GM12878 (cell line): Measurements from ENCODE around the gene DCAF8. TPM values are rescaled to one million over a fixed set of nuclear protein-coding genes. Genes with fewer than 3 reads are reported as not detected.

Experiments used
- ATAC-seq: fragments of 200-7000 bp; cut with Tn5 transposase; 3 replicates; pipeline ENCODE4 v1.9.1; 2020; ENCODE audit warnings: mild to moderate bottlenecking, moderate library complexity
- BruUV-seq: library from RNA; stranded (reverse); fragments of 400-500 nt; replicated peaks from 2 replicates; lab custom pipeline; 2021; lab: Mats Ljungman, UMichigan
- CTCF ChIA-PET: fragments of 300-600 bp; sonication (Branson Sonifier 250); formaldehyde crosslinking; extraction: SDS; loops from one replicate; lab custom pipeline; 2021; ENCODE audit warnings: inconsistent platforms; lab: Yijun Ruan, JAX
- POLR2A ChIA-PET: fragments of 350-600 bp; formaldehyde crosslinking; extraction: SDS; loops from one replicate; lab custom pipeline; 2021; ENCODE audit warnings: inconsistent platforms; lab: Charles Lee
- RAD21 ChIA-PET: fragments of 300-600 bp; sonication (Branson Sonifier 250); formaldehyde crosslinking; loops from one replicate; lab custom pipeline; 2023; ENCODE audit warnings: antibody characterized with exemption; ENCODE audit not compliant: unreplicated experiment; lab: Charles Lee
- SMC1A ChIA-PET: fragments of 300-600 bp; sonication (Branson Sonifier 250); formaldehyde crosslinking; loops from one replicate; lab custom pipeline; 2023; ENCODE audit not compliant: unreplicated experiment, uncharacterized antibody; lab: Charles Lee
- DNase-seq: peaks from one replicate; pipeline ENCODE4 v3.0.0-alpha.2; 2011; ENCODE audit warnings: low read depth, low spot score
- FAIRE-seq: peaks from 3 replicates; lab custom pipeline; 2011; peaks lifted over from hg19 to GRCh38; lab: Jason Lieb, UNC
- H2AFZ ChIP-seq: 2 replicates; pipeline ENCODE4 v1.6.0; 2011; ENCODE audit warnings: low read depth, low read length, control low read depth; ENCODE audit not compliant: control insufficient read depth
- H3K27ac ChIP-seq: 2 replicates; pipeline ENCODE4 v1.5.1; 2011; ENCODE audit warnings: control low read depth; ENCODE audit not compliant: control insufficient read depth, insufficient read depth
- H3K27me3 ChIP-seq, 2 experiments: replicated peaks in 1 of 2; 2 replicates each; pipeline versions ENCODE4 v1.6.0 to v1.6.1; 2011; ENCODE audit warnings: low read length in 1 of 2; ENCODE audit not compliant: control insufficient read depth in 2 of 2, insufficient read depth in 2 of 2
- H3K36me3 ChIP-seq, 2 experiments: 2 replicates each; pipeline ENCODE4 v1.5.1; 2011; ENCODE audit warnings: low read length in 1 of 2; ENCODE audit not compliant: control insufficient read depth in 2 of 2, insufficient read depth in 2 of 2
- H3K4me1 ChIP-seq: 2 replicates; pipeline ENCODE4 v1.6.1; 2011; ENCODE audit warnings: mild to moderate bottlenecking, low read length, moderate library complexity, mixed read lengths; ENCODE audit not compliant: control insufficient read depth, insufficient read depth
- H3K4me2 ChIP-seq: 2 replicates; pipeline ENCODE4 v1.6.0; 2011; ENCODE audit warnings: control low read depth; ENCODE audit not compliant: control insufficient read depth, insufficient read depth
- H3K4me3 ChIP-seq: fragments of 200-600 bp; sonication (generic); 2 replicates; pipeline ENCODE4 v1.5.1; 2016
- H3K79me2 ChIP-seq: 2 replicates; pipeline ENCODE4 v1.6.0; 2011; ENCODE audit warnings: low read length; ENCODE audit not compliant: control insufficient read depth, insufficient read depth
- H3K9ac ChIP-seq: 2 replicates; pipeline ENCODE4 v1.8.0; 2011; ENCODE audit warnings: low read length, control low read depth, mixed read lengths; ENCODE audit not compliant: control insufficient read depth, insufficient read depth
- H3K9me3 ChIP-seq: replicated peaks from 3 replicates; pipeline ENCODE4 v1.5.1; 2011; ENCODE audit warnings: mild to moderate bottlenecking, low read length; ENCODE audit not compliant: control insufficient read depth, insufficient read depth
- H4K20me1 ChIP-seq: 2 replicates; pipeline ENCODE4 v1.6.0; 2011; ENCODE audit not compliant: control insufficient read depth, insufficient read depth
- BACH1 ChIP-seq: fragments of 450-650 bp; IDR thresholded peaks from 2 replicates; pipeline ENCODE4 v1.6.1; 2017; ENCODE audit warnings: mild to moderate bottlenecking, borderline replicate concordance
- CREB1 ChIP-seq: IDR thresholded peaks from 2 replicates; pipeline ENCODE4 v1.6.1; 2012; ENCODE audit warnings: low read depth, mild to moderate bottlenecking, inconsistent platforms
- EED ChIP-seq: sonication (generic); IDR thresholded peaks from 2 replicates; pipeline ENCODE4 v1.6.1; 2016; ENCODE audit warnings: antibody characterized with exemption, low read depth
- HDGF ChIP-seq: fragments of 450-650 bp; IDR thresholded peaks from 2 replicates; pipeline ENCODE4 v1.6.1; 2016; ENCODE audit warnings: antibody characterized with exemption
- MEF2B ChIP-seq: fragments of 450-650 bp; IDR thresholded peaks from 2 replicates; pipeline ENCODE4 v1.6.1; 2018; ENCODE audit warnings: mild to moderate bottlenecking, moderate library complexity; ENCODE audit not compliant: partially characterized antibody, poor library complexity, severe bottlenecking
- MTA2 ChIP-seq: fragments of 450-650 bp; IDR thresholded peaks from 2 replicates; pipeline ENCODE4 v1.6.1; 2016; ENCODE audit warnings: low read depth, mild to moderate bottlenecking, moderate library complexity
- MXI1 ChIP-seq: fragments of 150-350 bp; IDR thresholded peaks from 2 replicates; pipeline ENCODE4 v1.6.1; 2011; ENCODE audit warnings: low read depth, mild to moderate bottlenecking, inconsistent platforms, low read length, improper control_type of control experiment
- NFYA ChIP-seq: IDR thresholded peaks from 2 replicates; pipeline ENCODE4 v1.6.1; 2011; ENCODE audit warnings: low read depth, mild to moderate bottlenecking, low read length, improper control_type of control experiment, borderline replicate concordance
- SMARCA5 ChIP-seq: fragments of 450-650 bp; IDR thresholded peaks from 2 replicates; pipeline ENCODE4 v1.6.1; 2017; ENCODE audit warnings: mild to moderate bottlenecking
- TBL1XR1 ChIP-seq: IDR thresholded peaks from 2 replicates; pipeline ENCODE4 v1.6.1; 2012; ENCODE audit warnings: low read depth, low read length, improper control_type of control experiment
- WRNIP1 ChIP-seq: IDR thresholded peaks from 2 replicates; pipeline ENCODE4 v1.6.1; 2011; ENCODE audit warnings: low read depth, low read length, improper control_type of control experiment, borderline replicate concordance
- WGBS: methylation state at CpG from one replicate; pipeline ENCODE4 v1.1.6; 2016; ENCODE audit warnings: low lambda C conversion rate; ENCODE audit not compliant: insufficient replicate concordance, insufficient coverage; ENCODE audit errors: missing lambda C conversion rate; 5-methylcytosine and 5-hydroxymethylcytosine counted together
- in situ Hi-C: fragments of 300-500 bp; cut with MboI; formaldehyde crosslinking; loops from 9 replicates; pipeline ENCODE4 v1.14.3; 2018; ENCODE audit warnings: mixed read lengths
- intact Hi-C: fragments of 100-400 bp; cut with micrococcal nuclease; formaldehyde crosslinking; loops from one replicate; pipeline ENCODE4 v1.14.2; 2022; ENCODE audit not compliant: unreplicated experiment
- polyA plus RNA-seq, 11 experiments: library from polyadenylated mRNA; depleted of rRNA in 4 of 11; unstranded in 6 of 11; stranded (reverse) in 5 of 11; fragments of >200 nt; fragmentation: Nextera tagmentation in 4 of 11; fragmentation: Illumina TruSeq in 1 of 11; extraction: Ambion mirVana in 4 of 11; extraction: Trizol in 1 of 11; gene quantifications; 1 replicate in 1 of 11; 2 replicates in 10 of 11; pipeline versions ENCODE4 v1.2.1 to v1.2.3, GENCODE V29; 2011 to 2016; ENCODE audit warnings: inconsistent platforms in 2 of 11, missing spikeins in 2 of 11, low read depth in 1 of 11
- total RNA-seq, 4 experiments: library from RNA; depleted of rRNA in 3 of 4; stranded (reverse); fragments of >200 nt in 3 of 4; fragmentation: Illumina TruSeq in 1 of 4; extraction: Trizol in 1 of 4; gene quantifications; 2 replicates each; pipeline versions ENCODE4 v1.2.1 to v1.2.3, GENCODE V29; 2013 to 2021
- TF ChIP-seq, protein P1 (sequence below): fragments of 450-650 bp; IDR thresholded peaks from 2 replicates; pipeline ENCODE4 v1.6.1; 2017; ENCODE audit warnings: mild to moderate bottlenecking
- TF ChIP-seq, protein P2 (sequence below): IDR thresholded peaks from 2 replicates; pipeline ENCODE4 v1.6.1; 2012; ENCODE audit warnings: low read depth, low read length, improper control_type of control experiment
- TF ChIP-seq, protein P3 (sequence below): fragments of 450-650 bp; formaldehyde crosslinking; IDR thresholded peaks from 2 replicates; pipeline ENCODE4 v1.5.0; 2022; ENCODE audit warnings: mild to moderate bottlenecking, missing genetic modification characterization
- TF ChIP-seq, protein P4 (sequence below): fragments of 450-650 bp; IDR thresholded peaks from 2 replicates; pipeline ENCODE4 v1.6.1; 2017; ENCODE audit warnings: low read depth, mild to moderate bottlenecking, moderate library complexity

Gene DCAF8
- total and polyA plus RNA-seq, 10 of the 15 experiments (the other 5 are each of a cell fraction or from before 2014, with no cell fraction given): 10.4 to 152 (median 84.6) TPM

GRCh38 chr1:160206421-160207117 is 55.8 kb downstream of the DCAF8 start:
- Histone ChIP-seq H3K79me2 (peaks cover 35% of the 10 kb centered on the region), H4K20me1 (no peaks in the 10 kb centered on the region), H2AFZ (no peak overlapping the region), H3K4me3 (peak overlapping the region; percentile 99), H3K9ac (peak overlapping the region; percentile 92), H3K27me3 (no peaks in the 10 kb centered on the region), H3K9me3 (no peaks in the 10 kb centered on the region), H3K4me1 (peaks cover 26% of the 10 kb centered on the region), H3K27ac (peak overlapping the region; percentile 84), H3K4me2 (peak overlapping the region; percentile 82), H3K36me3 (peaks cover 7 to 10% of the 10 kb centered on the region in 2 experiments; a peak in 3 of 4 replicates)
- BruUV-seq: no TSS peak
- intact Hi-C loops: no loop called here
- DNase-seq: no peak
- WGBS: 24% methylated on average over 9 of the region's 9 CpGs
- CTCF ChIA-PET: interaction anchor here (0.6 to 8.9 kb wide), 12 partner anchors 13 to 736 kb away, joined by 3 to 89 read pairs (median 5); partner anchors contain the start of gene DCAF8
- POLR2A ChIA-PET: interaction anchor here (1.0 to 2.3 kb wide), 7 partner anchors 11 to 131 kb away, joined by 3 to 15 read pairs (median 5); partner anchors contain the start of genes DCAF8 and PEX19
- in situ Hi-C loops: no loop called here
- SMC1A ChIA-PET: interaction anchor here (0.9 to 11.5 kb wide), 8 partner anchors 8 to 85 kb away, joined by 3 to 95 read pairs (median 6); no protein-coding TSS in a partner anchor
- FAIRE-seq: peak; percentile 47
- RAD21 ChIA-PET: interaction anchor here (1.0 to 3.2 kb wide), 7 partner anchors 9 to 85 kb away, joined by 3 to 16 read pairs (median 5); partner anchors contain the start of gene DCAF8
- peak; percentile 2; the same call in 1 of the 3 replicates for ATAC-seq
- no peak for TF ChIP-seq MXI1
- TF ChIP-seq, protein P1, sequence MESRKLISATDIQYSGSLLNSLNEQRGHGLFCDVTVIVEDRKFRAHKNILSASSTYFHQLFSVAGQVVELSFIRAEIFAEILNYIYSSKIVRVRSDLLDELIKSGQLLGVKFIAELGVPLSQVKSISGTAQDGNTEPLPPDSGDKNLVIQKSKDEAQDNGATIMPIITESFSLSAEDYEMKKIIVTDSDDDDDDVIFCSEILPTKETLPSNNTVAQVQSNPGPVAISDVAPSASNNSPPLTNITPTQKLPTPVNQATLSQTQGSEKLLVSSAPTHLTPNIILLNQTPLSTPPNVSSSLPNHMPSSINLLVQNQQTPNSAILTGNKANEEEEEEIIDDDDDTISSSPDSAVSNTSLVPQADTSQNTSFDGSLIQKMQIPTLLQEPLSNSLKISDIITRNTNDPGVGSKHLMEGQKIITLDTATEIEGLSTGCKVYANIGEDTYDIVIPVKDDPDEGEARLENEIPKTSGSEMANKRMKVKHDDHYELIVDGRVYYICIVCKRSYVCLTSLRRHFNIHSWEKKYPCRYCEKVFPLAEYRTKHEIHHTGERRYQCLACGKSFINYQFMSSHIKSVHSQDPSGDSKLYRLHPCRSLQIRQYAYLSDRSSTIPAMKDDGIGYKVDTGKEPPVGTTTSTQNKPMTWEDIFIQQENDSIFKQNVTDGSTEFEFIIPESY: no peak
- TF ChIP-seq SMARCA5: no peak
- no peak for TF ChIP-seq BACH1
- no peak; the same call in 1 of the 2 replicates for TF ChIP-seq HDGF
- TF ChIP-seq NFYA: no peak
- TF ChIP-seq, protein P2, sequence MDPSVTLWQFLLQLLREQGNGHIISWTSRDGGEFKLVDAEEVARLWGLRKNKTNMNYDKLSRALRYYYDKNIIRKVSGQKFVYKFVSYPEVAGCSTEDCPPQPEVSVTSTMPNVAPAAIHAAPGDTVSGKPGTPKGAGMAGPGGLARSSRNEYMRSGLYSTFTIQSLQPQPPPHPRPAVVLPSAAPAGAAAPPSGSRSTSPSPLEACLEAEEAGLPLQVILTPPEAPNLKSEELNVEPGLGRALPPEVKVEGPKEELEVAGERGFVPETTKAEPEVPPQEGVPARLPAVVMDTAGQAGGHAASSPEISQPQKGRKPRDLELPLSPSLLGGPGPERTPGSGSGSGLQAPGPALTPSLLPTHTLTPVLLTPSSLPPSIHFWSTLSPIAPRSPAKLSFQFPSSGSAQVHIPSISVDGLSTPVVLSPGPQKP: no peak
- no peak; the same call in 1 of the 2 replicates for TF ChIP-seq MTA2
- TF ChIP-seq EED: peak; percentile 64; the same call in 1 of the 2 replicates
- TF ChIP-seq, protein P3, sequence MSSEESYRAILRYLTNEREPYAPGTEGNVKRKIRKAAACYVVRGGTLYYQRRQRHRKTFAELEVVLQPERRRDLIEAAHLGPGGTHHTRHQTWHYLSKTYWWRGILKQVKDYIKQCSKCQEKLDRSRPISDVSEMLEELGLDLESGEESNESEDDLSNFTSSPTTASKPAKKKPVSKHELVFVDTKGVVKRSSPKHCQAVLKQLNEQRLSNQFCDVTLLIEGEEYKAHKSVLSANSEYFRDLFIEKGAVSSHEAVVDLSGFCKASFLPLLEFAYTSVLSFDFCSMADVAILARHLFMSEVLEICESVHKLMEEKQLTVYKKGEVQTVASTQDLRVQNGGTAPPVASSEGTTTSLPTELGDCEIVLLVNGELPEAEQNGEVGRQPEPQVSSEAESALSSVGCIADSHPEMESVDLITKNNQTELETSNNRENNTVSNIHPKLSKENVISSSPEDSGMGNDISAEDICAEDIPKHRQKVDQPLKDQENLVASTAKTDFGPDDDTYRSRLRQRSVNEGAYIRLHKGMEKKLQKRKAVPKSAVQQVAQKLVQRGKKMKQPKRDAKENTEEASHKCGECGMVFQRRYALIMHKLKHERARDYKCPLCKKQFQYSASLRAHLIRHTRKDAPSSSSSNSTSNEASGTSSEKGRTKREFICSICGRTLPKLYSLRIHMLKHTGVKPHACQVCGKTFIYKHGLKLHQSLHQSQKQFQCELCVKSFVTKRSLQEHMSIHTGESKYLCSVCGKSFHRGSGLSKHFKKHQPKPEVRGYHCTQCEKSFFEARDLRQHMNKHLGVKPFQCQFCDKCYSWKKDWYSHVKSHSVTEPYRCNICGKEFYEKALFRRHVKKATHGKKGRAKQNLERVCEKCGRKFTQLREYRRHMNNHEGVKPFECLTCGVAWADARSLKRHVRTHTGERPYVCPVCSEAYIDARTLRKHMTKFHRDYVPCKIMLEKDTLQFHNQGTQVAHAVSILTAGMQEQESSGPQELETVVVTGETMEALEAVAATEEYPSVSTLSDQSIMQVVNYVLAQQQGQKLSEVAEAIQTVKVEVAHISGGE (CRISPR knock-in tag): no peak
- no peak for TF ChIP-seq TBL1XR1
- TF ChIP-seq, protein P4, sequence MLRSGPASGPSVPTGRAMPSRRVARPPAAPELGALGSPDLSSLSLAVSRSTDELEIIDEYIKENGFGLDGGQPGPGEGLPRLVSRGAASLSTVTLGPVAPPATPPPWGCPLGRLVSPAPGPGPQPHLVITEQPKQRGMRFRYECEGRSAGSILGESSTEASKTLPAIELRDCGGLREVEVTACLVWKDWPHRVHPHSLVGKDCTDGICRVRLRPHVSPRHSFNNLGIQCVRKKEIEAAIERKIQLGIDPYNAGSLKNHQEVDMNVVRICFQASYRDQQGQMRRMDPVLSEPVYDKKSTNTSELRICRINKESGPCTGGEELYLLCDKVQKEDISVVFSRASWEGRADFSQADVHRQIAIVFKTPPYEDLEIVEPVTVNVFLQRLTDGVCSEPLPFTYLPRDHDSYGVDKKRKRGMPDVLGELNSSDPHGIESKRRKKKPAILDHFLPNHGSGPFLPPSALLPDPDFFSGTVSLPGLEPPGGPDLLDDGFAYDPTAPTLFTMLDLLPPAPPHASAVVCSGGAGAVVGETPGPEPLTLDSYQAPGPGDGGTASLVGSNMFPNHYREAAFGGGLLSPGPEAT: 0 out of 2 replicates have a peak, but pooled peaks have one; percentile 28
- TF ChIP-seq MEF2B: no peak
- TF ChIP-seq CREB1: no peak
- TF ChIP-seq WRNIP1: no peak
